ENCODE measurements around the gene CPM.

Gene CPM

GRCh38 chr12:68904351-68904962, 28.5 kb downstream of the CPM start:
- DNase-seq (ENCODE audit: low read depth, low spot score): no peak

GRCh38 chr12:68903511-68903910, 29.5 kb downstream of the CPM start:
- DNase-seq (ENCODE audit: low read depth, low spot score): no peak

DNA sequence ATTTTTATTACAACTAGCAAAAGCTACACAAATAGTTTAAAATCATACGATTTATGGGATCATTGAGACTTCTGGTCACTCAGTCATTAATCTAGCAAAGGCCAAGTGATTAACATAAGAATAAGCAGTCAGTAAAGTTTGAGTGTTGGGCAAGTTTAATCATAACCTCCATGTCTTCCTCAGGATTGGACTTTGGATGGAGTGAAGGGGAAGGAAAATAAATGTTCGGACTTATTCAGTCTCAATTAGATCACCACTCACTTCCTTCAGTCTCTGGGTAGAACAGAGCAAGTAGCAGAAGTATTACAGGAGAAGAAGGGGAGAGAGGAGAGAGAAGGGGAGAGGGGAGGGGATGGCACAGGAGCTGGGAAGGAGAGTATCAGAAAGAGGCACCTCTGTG, 31.4 kb downstream of the CPM start:
- DNase-seq (ENCODE audit: low read depth, low spot score): no peak

- DNase-seq (ENCODE audit: low read depth, low spot score): no peak
Observed at GRCh38 chr12:68901145-68901544, 31.8 kb downstream of the CPM start.

- no peak for DNase-seq (ENCODE audit: low read depth, low spot score)
Observed at GRCh38 chr12:68900241-68900640, 32.7 kb downstream of the CPM start.

GRCh38 chr12:68899251-68899771, 33.7 kb downstream of the CPM start:
- no peak for DNase-seq (ENCODE audit: low read depth, low spot score)

- DNase-seq (ENCODE audit: low read depth, low spot score): no peak
Observed at GRCh38 chr12:68896881-68897540, 36.0 kb downstream of the CPM start.

DNA sequence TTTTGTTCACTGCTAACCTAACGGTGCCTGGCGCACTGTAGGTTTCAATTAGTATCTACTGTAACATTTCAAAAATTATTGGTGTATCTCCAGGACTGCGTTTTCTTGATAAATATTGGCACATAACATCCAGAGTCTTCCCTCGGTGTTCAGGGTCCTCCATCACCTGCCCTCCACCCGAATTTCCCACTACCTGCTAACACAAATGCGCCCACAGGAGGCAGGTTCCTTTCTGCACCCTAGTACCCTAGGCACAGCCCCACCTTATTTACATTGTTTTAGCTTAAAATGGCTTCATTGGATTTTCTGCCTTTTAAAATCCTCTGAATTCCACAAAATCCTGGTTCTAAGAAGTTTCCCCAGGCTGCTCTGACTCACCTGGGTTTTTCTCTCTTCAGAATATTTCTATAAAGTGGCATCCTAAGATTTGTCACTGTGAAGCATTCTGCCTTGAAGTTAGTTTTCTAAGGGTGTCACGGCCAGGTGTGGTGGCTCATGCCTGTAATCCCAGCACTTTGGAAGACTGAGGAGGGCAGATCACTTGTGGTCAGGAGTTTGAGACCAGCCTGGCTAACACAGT, 38.6 kb downstream of the CPM start:
- DNase-seq (ENCODE audit: low read depth, low spot score): no peak

DNA sequence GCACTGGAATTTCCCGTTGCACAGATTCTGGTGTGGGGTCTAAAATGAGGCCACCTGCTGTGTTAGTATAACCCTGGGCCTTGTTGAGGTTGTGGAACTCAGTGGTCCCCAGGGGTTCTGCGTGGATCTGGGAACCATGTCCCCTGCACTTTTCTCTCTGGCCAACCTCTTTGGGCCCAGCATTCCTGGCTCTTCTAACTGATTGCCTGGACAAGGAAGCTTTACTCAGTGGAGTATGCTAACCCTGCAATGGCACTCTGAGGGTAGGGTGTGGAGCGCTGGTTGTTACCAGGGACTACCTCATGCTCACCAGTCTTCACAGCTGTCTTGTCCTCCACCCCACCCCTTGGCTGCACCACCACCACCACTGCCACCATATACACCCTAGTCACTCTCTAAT, 39.2 kb downstream of the CPM start:
- DNase-seq (ENCODE audit: low read depth, low spot score): no peak

DNA sequence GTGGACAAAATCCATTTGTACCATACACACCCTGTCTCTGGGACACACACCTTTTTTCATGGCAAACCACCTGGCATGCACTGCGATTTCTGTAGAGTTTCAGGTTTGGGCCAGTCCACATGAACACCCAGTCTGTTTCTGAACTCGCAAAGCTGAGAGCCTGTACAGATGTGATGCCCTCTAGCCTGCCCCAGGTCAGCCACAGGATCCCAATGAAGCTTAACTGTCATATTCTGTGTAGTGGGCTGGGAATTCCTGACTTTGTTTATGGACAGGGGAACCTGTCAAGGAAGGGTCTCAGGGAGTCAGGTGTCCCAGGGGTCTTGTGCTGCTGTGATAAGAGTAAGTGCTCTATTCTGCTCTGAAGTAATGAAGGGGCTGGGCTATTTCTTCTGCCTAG, 39.8 kb downstream of the CPM start:
- no peak for DNase-seq (ENCODE audit: low read depth, low spot score)

GRCh38 chr12:68891141-68891540, 41.8 kb downstream of the CPM start:
- no peak for DNase-seq (ENCODE audit: low read depth, low spot score)

- no peak for DNase-seq (ENCODE audit: low read depth, low spot score)
Observed at GRCh38 chr12:68890701-68891113, 42.3 kb downstream of the CPM start.

DNA sequence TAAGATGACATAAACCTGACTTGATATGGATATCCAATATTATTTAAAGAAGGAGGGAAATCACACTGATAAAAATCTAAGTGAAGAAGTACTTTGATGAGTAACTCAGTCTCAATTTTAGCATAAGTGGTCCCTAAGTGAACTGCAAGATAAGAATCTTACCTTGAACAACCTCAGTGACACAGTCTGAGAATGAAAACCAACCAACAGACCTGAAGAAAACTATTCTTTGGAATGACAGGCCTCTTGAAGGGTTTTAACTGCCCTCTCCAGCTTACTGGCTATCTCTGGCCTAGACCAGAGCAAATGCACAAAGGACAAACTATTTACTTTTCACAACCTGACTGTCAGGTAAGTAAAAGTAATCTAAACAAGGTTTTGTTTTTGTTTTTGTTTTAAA, 44.7 kb downstream of the CPM start:
- DNase-seq (ENCODE audit: low read depth, low spot score): no peak

DNA sequence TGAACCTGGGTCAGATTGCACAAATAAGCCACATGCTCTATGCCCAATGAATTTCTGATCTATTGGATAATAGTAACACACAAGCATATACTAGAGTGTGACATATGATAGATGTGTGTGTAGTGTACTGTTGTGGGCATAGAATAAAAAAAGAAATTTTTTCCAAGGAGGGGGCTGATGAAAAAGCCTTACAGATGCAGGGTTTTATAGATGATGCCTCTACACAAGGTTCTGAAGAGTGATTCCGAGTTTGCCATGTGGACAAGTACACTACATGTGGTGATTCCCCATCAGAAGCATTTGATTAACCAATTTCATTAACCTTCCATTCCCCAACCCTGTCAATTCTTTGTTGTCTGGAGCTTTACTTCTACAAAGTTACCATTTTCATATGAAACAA, 45.3 kb downstream of the CPM start:
- DNase-seq (ENCODE audit: low read depth, low spot score): no peak

- no peak for DNase-seq (ENCODE audit: low read depth, low spot score)
Observed at GRCh38 chr12:68886636-68887572, 46.1 kb downstream of the CPM start.

- DNase-seq (ENCODE audit: low read depth, low spot score): no peak
Observed at GRCh38 chr12:68885381-68885780, 47.6 kb downstream of the CPM start.

- no peak for DNase-seq (ENCODE audit: low read depth, low spot score)
Observed at GRCh38 chr12:68884251-68884650, 48.7 kb downstream of the CPM start.

DNA sequence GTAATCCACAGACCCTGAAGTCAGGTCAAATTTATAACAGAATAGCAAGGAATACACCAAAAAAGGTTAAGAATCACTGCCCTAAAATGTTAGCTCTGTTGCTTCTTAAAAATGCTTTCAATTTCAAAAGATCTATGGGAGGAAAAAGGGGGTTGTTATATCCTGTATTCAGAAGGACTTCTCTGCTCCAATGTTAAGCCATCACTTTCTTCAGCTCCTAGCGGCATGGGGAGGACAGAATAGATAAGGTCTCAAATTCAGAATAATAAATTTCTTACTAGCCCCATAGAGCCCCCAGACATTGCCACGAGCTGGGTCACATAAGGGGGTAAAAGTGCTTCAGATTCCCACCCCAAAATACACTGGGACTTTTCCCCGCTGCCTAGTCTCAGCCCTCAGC, 49.8 kb downstream of the CPM start:
- no peak for DNase-seq (ENCODE audit: low read depth, low spot score)

DNA sequence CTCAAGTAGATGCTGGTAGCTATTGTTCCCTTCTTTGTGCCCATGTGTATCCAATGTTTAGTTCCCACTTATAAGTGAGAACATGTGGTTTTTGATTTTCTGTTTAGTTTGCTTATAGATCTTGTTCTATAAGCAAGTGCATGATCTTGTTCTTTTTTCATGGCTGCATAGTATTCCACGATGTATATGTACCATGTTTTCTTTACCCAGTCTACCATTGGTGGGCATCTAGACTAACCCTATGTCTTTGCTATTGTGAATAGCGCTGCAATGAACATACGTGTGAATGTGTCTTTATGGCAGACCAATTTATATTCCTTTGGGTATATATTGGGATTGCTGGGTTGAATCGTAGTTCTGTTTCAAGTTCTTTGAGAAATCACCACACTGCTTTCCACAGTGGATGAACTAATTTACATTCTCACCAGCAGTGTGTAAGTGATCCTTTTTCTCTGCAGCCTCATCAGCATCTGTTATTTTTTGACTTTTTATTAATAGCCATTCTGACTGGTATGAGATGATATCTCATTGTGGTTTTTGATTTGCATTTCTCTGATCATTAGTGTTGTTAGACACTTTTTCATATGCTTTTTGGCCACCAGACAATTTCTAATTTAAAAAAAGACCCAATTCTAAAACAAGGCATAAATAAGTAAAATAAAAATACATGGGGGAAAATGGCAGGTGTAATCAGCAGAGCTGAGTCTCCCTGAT, 50.6 kb downstream of the CPM start:
- DNase-seq (ENCODE audit: low read depth, low spot score): no peak

GRCh38 chr12:68880660-68881325, 52.2 kb downstream of the CPM start:
- no peak for DNase-seq (ENCODE audit: low read depth, low spot score)

GRCh38 chr12:68878846-68879245, 54.1 kb downstream of the CPM start:
- DNase-seq (ENCODE audit: low read depth, low spot score): no peak

All from activated CD4-positive, CD25-positive, alpha-beta regulatory T cell treated with anti-CD3 and anti-CD28 coated beads, Interleukin-2, amount 50 U/mL, for 16 hours (primary cell).